ENCODE results near the gene ALPK3. TPM values are rescaled to one million over a fixed set of nuclear protein-coding genes. Genes with fewer than 3 reads are reported as not detected.
"Not testable (repeated sequence)": the region's sequence is repeated elsewhere in the genome, so short reads cannot be mapped to it uniquely, and the experiment has no call there.

Gene ALPK3
- polyA plus RNA-seq, 4 donors = 13.7 to 17.4 (median 15.9) TPM

DNA sequence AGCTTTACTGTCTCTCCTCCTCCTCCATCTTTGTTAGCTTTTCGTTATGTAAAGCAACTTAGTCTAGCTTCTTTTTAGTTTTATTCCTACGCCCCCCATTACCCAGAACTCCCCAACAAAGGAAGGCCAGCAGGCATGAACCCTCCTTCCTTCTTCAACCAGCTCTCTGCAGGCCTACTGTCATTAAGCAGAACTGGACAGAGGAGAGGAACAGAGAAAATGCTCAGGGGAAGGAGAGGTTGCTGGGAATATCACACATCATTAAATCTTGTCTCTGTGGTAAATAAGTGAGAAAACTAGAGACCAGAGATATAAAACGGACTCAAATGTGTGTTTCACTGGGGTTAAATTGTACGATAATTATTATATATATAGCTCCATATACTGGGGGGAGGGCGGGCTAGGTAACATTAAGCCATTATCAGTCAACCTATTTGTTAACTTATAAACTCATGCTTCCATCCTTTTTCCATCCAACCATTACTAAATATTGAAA, 48.0 kb downstream of the ALPK3 start:
- DNase-seq (ENCODE audit: low read depth in 4 of 4, low spot score in 3 of 4) = no peak

DNA sequence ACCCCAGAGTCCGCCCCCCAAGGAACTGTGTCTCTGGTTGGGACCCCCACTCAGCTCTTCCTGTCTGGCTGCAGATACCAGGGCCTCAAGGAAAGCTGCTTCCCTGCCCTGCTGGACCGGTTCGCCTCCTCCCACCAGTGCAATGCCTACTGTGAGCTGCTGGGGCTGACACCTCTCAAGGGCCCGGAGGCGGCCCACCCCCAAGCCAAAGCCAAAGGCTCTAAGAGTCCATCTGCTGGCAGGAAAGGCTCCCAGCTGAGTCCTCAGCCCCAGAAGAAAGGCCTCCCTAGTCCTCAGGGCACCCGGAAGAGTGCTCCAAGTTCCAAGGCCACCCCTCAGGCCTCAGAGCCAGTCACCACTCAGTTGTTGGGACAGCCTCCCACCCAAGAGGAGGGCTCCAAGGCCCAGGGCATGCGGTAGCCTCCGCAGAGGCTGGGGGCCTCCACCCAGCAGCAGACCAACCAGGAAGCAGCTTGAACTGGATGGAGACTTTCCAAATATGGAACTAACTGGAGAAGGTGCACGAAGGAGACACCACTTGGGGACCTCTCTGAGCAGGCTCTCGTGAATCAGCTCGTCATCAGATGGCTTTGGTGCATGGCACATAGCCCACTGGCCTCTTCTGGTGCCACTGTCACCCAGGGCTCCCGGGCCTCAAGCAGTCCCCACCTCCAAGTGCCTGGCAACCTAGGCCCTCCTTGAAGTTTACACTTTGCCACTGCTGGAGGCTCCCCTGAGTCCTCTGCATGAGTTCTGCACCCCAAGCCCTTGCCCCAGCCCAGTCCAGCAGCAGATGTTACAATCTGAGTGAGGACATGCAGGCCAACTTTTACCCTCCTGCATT, 51.1 kb downstream of the ALPK3 start:
- DNase-seq (ENCODE audit: low read depth in 4 of 4, low spot score in 3 of 4) = no peak

DNA sequence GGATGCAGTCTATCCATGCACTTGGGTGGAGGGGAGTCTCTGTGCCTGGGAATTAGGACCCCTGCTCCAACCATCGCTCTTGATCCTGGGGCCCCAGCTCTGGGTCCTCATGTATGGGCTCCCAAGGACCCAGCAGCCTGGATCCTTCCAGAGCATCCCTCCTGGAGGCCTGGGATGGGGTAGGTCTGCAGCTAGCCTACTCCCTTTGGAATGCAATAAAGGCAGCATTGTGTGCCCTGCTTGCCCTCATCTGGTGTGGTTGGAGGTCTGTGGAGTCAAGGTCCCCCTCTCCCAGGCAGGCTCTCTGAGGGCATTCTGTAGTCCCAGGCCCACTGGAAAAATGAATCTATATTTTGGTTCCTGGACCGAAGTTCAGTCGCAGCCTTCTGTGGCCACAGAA, 52.4 kb downstream of the ALPK3 start:
- no peak for DNase-seq (ENCODE audit: low read depth in 4 of 4, low spot score in 3 of 4)

DNA sequence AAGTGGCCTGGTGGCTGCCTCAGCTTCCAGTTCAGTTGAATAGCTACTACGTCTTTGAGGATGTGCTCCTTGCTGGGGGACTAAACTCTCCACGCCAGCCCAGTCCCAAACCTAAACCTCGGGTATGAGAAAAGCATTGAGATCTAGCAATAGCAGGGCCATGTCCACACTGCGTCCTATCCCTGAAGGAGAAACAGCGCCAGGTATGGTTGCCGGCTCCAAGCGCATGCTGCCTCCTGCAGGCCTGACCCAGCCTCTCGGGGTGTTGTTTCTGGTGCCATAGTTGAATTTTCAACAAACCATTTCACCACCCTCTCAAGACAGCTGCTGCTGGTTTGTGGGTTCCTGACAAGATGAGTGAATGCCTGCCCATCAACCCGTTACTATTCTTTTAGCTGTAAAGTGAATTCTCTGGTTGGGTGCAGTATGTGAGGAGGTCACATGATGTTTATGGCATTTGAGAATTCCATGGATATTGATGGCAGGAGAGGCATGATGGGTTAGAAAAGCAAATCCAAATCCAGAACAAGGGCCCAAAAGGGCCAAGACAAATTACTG, 54.4 kb downstream of the ALPK3 start:
- no peak for DNase-seq (ENCODE audit: low read depth in 4 of 4, low spot score in 3 of 4)

DNA sequence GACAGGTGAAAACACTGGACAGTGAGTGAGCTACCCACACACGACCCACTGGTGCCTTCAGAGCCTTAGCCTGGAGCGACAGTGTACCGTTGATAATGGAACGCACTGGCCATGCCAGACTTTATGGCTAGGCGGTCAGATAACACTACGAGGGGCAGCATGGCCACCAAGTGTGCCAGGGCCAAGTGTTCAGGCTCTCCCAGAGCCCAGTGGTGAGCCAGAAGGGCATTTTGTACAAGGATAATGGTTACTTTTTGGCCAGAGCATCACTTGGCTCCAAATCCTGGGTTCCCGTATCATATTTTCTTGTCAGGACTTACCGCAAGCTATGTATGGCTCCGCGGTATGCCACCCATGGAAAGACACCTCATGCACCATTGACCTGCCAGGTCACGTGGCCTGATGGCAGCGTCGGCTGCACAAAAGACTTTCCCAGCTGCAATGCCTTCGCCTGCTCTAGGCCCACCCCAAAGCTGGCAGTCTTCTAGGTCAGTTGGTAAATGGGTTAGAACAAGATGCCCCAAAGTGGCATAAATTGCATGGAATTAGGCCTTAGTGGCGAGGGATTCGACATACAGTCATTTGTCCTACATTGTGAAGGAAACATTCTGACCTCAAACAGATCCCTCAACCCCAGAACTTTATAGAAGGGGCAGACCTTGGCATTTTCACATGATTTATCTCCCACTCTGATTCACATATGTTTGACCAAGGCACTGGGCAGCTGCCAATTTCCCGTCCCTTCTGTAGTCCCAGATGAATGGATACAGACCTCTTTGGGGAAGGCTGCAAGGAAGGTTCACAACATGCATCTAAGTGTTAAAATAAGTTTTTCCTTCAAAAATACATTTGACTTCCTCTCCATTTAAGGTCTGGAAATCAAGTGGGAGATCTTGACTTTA, 55.1 kb downstream of the ALPK3 start:
- DNase-seq (ENCODE audit: low read depth in 4 of 4, low spot score in 3 of 4) = no peak

- no peak for DNase-seq (ENCODE audit: low read depth in 4 of 4, low spot score in 3 of 4)
Observed at GRCh38 chr15:84873997-84874396, 56.8 kb downstream of the ALPK3 start.

DNA sequence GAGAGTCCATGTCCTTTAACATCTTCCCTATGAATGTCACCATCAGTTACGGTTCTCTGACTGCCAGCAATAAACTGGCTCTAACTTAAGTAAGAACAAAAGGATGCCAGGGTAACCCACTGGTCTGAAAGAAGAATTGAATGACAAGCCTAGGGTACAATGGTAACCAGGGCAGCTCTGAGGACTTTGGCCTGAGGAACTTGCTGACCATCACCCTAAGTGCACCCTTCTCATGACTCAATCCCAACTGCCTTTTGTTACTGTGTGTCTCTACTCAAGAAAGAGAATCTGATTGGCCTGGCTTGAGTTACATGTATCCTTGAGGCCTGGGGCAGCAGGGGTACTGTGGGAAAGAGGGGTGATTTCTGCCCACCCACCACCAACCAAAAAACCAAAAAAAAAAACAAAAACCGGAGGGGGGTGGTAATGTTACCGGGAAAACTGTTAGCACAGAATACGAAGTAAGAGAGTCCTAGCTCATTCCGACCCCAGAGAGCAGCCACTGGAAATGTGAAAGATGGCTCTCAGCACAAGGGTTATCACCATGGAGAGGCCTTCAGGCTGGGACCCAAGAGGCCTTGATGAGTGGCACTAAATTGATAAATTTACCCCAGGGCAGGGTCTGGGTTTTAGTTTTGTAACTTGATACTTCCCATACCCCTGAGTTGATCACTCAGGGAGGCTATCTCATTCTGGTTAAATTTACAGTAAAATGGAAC, 58.0 kb downstream of the ALPK3 start:
- DNase-seq (ENCODE audit: low read depth in 4 of 4, low spot score in 3 of 4) = no peak

DNA sequence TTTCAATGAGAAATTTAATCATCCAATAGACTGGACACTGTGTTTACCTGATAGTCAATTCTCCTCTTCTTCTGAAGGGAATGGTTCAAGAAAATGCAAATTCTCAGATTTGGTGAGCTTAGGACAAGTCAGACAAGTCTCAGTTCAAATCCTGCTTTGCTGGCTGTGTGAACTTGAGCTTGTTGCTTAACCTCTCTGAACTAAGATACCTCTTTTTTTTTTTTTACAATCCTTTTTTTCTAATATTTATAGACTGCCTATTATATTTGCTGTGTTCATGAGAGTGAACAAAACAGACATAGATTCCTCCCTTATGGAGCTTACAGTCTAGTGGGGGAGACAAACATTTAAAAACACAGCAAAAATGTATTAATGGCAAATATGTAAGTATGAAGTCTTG, 59.1 kb downstream of the ALPK3 start:
- no peak for DNase-seq (ENCODE audit: low read depth in 4 of 4, low spot score in 3 of 4)

DNA sequence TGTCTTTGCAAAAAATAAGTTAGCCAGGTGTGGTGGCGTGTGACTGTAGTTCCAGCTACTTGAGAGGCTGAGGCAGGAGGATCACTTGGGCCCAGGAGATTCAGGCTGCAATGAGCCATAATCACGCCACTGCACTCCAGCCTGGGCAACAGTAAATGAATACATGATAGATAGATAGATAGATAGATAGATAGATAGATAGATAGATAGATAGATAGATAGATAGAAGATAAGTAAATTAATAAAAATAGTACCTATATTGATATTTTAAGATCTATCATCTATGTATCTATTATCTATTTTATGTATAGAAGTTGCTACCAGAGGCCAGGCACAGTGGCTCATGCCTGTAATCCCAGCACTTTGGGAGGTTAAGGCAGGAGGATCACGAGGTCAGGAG, 60.5 kb downstream of the ALPK3 start:
- DNase-seq (ENCODE audit: low read depth in 4 of 4, low spot score in 3 of 4) = not testable (repeated sequence)

DNA sequence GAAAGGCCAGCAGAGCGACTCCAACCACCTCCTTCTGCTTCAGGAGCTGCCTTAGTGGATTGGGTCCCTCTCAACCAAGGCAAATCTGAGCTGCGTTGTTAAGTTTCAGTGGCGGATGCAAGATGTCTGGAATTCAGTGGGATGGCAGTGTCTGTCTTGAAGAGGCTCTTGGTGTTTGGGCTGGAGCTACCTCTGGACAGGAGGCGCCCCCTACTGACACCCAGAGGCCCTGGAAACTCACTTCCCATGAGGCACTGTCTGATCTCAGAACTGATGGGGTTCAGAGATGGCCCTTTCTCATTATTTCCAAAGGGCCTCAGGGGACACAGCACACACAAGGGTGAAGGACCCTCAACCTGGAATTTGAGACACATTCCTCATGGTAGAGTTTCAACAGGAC, 61.3 kb downstream of the ALPK3 start:
- DNase-seq (ENCODE audit: low read depth in 4 of 4, low spot score in 3 of 4) = peak in 1 of 4 donors; percentile 26

- no peak for DNase-seq (ENCODE audit: low read depth in 4 of 4, low spot score in 3 of 4)
Observed at GRCh38 chr15:84879088-84879780, 62.1 kb downstream of the ALPK3 start.

- DNase-seq (ENCODE audit: low read depth in 4 of 4, low spot score in 3 of 4) = no peak
Observed at GRCh38 chr15:84880007-84880406, 62.9 kb downstream of the ALPK3 start.

DNA sequence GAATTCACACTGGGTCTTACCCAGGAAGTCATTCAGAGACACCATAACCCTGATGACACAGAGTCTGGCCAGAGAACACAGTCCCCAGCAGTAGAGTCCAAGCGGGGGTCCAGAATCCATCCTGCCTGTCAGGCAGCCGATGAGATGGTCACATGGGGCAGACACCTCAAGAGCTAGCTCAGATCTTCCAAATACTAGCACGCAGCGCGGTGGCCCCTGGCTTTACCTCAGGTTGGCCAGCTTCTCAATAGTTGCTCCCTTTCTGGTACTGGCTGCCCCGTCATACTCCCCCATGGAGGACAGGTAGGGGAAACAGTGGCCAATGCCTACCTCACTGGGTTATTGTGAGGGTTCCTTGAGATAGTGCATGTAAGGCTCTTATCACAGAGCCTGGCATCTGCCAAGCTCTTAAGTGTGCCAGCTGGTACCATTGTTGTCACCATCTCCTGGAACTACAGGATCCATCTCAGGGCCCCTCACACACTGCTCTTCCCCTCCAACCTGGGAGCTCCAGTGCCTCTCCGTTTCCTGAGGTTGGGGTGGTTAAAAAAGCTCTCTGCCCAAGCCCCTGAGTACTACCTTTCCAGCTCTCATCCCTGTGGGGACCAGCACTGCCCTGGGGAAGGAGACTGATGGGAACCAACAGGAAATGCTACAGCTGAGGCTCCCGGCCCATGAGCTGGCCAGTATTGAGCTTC, 63.8 kb downstream of the ALPK3 start:
- no peak for DNase-seq (ENCODE audit: low read depth in 4 of 4, low spot score in 3 of 4)

GRCh38 chr15:84881520-84881830, 64.3 kb downstream of the ALPK3 start:
- no peak for DNase-seq (ENCODE audit: low read depth in 4 of 4, low spot score in 3 of 4)

GRCh38 chr15:84883466-84883865, 66.3 kb downstream of the ALPK3 start:
- no peak for DNase-seq (ENCODE audit: low read depth in 4 of 4, low spot score in 3 of 4)

DNA sequence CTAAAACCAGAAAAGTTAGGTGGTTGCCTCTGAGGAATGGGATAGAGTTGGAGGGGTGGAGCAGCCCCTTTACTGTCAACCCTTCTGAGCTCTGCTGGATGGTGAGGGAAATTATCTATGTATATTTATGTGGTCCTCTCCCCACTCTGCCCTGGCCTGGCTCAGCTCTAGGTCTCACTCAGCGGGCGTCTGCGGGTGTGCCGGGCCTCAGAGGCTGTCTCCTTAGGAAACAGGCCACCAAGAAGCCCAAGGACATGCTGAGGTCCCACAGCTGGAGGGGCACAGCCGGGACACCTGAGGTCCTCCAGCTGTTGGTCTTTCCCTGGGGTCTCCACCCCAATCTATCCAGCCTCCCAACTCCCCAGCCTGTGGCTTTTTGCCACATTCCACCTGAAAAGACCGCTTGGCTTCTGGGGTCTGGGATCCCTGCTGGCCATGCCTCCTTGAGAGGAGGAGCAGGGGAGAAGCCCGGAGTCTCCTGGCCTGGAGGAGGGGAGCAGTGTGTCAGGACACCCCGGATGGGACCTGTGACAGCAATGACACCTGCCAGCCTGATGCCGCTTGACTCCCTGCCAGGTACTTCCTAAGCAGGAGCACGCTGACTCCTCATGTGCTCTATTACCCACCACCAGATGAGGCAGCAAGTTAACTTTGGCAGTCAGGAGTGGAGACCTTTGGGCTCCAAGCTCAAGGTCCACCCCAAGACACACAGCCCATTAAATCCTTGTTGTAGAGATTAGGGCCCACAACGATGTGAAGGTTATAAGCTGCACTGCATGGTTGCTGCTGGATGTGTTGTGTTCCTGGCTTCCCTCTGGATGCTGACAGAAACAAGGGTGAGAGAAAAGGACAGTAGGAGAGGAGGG, 67.0 kb downstream of the ALPK3 start, which contains the start of gene SLC28A1:
TSS of gene SLC28A1 (plus strand) at position 747 of the 866 bp plus-strand sequence. CDS start 3,099 bp downstream, outside the sequence.
- no peak for DNase-seq (ENCODE audit: low read depth in 4 of 4, low spot score in 3 of 4)

DNA sequence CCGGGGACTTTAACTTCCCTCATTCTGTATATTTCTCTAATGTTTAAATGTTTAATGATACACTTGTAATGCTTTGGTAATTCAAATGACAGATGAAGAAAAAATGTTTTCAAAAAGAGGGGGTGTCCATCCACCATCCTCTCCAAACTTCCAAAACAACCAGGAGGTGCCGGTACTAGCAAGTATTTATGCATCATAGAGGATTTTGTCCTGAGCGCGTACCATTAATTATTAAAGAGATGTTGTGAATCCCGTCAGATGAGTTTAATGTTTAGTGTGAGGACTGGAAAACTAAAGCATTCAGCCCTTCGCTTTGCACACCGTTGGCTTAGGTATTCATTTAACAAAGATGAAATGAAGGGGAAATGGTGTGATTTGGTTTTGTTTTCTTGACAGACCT, 68.6 kb downstream of the ALPK3 start:
- DNase-seq (ENCODE audit: low read depth in 4 of 4, low spot score in 3 of 4) = no peak

DNA sequence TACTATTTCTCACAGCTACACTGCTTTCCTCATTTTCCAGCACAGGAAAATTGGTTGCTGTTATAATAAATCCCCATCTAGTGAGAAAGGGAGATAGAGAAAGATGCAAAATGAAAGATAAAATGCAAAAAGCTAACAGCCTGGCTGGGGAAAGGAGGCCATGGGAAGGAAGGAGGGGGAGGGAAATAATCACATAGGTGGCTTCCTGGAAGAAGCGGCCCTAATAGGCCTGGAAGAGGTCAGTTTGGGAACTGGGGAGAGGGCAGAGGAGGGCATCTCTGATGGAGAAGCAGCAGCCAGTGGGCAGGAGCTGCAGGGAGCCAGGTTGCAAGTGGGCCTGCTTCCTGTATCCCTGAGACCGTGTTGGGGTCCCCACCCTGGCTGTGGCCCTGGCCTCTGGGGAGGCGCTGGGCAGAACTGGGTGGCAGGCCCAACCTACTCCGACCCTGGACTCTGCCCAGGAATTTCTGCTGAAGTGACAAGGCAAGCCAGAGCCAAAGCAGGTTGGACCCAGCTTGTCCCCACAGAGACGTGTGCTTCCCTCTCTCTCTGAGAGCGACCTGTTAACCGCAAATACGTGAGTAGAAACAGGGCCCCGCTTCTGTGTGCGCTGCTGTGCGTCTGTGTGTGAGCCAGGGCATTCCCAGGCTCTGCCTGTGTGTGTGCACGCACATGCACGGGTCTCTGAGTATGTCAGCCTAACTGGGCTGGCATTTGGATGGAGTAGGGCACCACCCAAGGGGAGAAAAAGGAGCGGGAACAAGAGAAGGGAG, 69.2 kb downstream of the ALPK3 start:
- no peak for DNase-seq (ENCODE audit: low read depth in 4 of 4, low spot score in 3 of 4)
